NCI-H2081 treated with DMSO at 0.1 percent for 48 hours (cell line): ENCODE results near the gene SORBS1.

ENCODE experiments used
- DNase-seq: peaks from one replicate; lab custom pipeline; 2025; lab: John Stamatoyannopoulos, UW

The SORBS1 gene

DNA sequence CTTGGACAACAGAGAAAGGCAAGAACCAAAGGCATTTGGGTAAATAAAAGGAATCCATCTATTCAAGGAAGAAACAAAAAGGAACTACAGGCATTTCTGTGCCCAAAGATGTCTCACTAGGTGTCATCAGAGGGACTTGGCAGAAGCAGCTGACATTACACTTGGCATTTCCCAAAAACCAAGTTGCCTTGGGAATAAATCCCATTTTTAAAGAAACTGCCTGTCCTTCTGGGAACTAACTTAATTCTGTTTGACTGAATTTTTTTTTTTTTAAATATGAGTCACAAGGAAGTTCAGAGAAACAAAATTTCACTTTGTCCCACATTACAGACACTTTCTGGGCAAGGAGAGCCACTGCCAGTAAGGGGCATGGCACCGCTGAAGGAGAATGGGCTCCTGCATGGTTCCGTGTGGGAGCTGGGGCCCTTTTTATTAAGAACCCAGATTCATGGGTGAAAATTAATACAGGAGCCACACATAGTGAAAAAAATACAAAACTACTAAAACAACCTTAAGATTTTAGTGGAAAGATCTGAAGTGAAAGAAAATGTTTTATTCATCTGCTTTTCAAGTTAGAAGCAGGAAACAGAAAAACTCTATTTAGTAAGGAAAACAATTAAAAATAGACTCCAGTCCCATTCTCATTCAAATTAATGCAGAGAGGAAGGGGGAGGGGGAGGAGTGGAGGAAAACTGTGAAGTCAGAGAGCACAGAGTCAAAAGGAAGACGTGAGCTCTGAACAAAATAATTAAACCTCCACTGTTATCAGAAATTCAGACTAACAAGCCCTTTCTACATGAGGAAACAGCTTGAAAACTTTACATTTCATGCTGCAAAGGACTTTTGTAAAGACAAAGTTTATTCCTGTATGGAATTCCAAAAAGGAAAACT, 151.9 kb downstream of the SORBS1 start:
- DNase-seq: no peak

DNA sequence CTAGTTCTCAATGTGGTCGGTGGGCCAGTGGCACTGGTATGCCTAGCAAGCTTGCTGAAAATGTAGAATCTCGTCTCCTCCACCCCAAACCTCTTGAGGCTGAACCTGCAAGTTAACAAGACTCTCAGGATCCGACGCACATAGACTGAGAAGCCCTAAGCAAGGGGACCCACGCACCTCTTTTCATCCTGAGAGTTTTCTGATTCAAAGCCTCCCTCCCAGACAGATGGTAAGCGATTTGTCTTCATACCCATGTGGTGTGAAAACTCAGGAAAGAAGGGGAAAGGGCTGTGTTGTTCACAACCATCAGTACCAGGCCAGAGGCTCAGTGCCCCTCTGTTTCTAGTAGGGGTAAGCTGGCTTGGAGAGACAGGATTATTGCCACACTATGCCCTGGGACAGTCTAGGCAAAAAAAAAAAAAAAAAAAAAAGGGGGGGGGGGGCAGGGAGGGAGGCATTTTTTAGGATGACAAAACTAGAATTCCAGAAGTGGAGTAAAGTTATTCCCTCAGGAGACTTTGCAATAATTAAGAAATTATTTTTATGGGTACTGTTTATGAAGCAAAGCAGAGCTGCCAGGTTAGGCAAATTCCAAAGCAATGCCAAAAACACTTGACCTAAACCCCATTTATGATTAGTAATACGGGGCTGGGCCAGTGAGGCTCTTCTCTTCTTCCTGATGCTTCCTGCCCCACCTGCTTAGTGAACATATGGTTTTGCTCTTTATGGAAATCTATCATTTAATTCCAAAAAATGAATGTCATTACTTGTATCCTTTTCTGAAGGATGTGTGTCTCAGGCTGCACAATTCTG, 152.8 kb downstream of the SORBS1 start:
- no peak for DNase-seq

DNA sequence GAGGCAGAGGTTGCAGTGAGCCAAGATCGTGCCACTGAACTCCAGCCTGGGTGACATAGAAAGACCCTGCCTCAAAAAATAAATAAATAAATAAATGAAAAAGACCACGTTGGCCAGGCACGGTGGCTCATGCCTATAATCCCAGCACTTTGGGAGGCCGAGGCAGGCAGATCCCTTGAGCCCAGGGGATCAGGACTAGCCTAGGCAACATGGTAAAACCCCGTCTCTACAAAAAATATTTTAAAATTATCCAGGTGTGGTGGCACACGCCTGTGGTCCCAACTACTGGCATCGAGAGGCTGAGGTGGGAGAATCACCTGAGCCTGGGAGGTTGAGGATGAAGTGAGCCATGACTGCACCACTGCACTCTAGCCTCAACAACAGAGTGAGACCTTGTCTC, 153.6 kb downstream of the SORBS1 start:
- DNase-seq: no peak

DNA sequence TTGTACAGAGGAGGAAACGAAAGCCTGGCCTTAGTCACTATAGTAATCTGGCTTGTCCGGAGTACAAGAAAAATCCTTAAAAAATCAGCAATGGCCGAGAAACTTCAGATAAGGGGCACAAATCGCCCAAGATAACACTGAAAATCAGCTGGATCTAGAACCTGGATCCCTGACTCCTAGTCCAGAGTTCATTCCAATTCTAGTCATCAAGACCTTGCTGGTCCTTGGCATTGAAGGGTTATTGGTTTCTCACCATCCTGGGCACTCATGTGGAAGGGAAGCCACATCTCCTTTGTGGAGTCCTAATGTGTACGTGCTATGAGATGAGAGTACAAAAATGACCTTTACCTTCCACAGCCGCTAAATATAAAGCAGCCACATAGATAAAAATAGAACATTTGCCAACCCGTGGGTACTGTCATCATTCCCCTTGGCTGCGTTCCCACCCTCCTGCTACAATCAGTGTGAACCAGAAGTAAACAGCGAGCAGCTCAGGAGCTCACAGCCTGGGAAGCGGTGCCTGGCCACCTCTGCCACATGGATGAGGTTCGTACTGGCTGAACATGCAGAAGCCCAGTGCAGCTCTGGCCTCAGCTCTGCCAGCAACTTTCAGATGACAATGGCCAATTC, 154.4 kb downstream of the SORBS1 start:
- peak; percentile 2 for DNase-seq

DNA sequence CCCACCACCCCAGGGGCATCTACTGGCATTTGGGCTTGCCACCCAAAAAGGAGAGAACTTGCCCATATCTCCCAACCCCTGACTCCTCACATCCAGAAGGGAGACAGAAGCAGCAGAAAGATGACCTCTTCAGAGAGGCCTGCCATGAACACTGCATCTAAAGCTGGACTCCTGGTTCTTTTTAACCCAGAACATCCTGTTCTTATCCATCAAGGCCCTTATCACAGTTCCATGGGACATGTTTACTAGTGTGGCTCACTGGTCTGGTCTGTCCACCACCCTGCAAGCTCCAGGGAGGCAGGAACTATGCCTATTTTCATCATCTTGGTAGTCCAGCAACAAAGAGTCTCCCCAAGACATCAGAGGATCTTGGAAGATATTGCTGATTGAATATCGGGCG, 155.5 kb downstream of the SORBS1 start:
- DNase-seq: no peak

DNA sequence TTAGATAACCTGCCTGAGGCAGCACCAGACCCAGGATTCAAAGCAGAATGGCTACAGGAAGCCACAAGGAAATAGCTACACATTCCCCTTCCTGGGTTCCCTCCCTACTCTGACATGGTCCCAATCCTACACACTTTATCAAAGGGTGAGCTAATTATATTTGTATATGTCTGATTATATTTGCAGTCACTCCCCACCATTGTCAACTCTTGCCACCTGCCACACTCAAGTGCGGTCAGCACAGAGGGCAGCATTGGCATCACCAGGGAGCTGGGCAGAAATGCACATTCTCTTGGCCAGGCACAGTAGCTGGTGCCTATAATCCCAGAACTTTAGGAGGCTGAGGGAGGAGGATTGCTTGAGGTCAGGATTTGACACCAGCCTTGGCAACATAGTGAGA, 156.3 kb downstream of the SORBS1 start:
- DNase-seq: no peak

DNA sequence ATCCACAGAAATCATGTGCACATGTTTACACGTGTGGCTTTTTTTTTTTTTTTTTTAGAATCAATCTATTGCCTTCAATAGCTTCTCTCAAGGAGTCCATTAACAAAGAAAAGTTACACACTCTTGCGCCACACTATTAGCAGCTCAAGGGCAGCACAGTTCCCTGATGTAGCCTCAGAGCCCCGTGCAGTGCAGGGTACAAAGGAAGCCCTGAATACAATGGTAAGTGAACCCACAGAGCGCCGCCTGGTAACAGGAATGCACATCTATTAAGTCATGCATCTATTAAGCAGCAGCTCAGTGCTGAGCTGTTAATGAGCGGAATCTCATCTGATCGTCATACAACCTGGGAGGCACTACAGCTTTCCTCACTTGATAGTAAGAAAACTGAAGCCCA, 156.7 kb downstream of the SORBS1 start:
- DNase-seq: no peak

DNA sequence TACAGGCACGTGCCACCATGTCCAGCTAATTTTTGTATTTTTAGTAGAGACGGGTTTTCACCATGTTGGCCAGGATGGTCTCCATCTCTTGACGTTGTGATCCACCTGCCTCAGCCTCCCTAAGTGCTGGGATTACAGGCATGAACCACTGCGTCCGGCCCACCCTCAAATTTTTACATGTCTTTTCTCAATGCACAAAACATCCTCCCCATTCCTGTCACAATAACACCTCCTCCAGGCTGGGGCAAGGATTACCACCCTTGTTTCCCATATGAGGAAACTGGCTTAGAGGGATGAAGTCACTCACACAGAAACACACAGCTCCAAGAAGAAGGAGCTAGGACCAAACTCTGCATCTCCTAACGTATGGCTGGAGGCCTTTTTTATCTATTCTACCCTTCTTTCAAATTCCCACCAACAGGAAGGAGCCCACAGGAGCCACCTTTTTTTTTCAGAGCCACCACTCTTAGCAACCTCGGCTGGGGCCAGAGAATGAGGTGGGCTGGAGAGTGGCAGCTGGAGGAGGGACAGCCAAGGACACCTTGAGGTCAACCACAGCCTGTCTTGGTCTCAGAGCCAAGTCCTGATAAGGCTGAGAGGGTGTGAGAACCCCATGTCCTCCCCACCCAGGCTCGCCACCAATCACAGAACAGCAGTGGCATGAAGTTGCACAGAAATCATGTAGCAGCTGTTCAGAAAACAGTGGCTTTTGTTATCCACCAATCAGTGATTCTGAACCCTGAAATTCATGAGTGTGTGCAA, 157.3 kb downstream of the SORBS1 start:
- no peak for DNase-seq

DNA sequence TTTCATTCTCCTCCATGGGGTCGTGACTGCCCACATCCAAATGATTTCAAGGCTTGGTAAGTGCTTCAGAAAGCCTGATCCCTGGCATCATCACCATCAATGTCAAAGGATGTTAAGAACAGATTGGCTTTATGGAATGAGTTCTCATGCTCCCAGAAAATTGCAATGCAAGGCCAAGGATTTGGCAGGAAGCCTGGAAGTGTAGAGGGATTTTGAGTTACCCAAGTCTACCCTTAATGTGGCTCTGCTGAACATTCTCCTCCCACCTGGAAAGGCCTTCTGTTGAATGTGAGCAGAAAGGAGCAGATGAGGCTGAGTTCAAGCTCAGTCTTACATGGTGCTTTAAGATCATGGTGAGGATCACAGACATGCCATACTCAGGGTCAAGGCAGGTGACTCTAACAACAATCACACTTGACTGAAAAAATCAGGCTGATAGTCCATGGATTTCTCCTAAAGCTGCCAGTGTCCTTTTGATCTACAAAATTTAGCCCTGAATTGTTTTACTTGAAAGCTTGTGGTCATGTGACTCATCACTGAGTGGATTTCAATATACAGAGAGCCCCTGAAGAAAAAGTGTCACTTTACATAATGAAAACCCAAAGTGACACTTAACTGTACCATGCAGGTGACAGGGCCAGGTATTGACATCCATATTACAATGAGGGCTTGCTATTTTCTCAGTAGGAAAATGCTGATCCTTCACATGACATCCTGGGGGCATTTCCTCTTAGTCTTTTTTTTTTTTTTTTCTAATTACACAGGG, 159.3 kb downstream of the SORBS1 start:
- DNase-seq: no peak

DNA sequence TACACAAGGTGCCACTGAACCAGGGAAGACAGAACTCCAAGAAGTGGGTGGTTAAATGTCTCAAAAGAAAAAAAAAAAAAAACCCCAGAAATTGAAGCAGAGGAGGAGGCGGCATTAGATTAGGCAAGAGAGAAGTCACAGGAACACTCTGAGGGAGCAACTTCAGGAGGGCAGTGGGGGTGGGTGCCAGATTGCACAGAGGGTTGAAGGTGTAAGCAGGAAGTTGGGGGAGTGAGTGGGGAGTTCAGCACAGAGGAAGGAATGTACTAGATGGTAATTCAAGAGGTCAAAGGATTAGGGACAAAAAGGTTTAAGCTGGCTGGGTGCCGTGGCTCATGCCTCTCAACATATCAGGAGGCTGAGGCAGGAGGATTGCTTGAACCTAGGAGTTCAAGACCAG, 160.4 kb downstream of the SORBS1 start:
- no peak for DNase-seq

DNA sequence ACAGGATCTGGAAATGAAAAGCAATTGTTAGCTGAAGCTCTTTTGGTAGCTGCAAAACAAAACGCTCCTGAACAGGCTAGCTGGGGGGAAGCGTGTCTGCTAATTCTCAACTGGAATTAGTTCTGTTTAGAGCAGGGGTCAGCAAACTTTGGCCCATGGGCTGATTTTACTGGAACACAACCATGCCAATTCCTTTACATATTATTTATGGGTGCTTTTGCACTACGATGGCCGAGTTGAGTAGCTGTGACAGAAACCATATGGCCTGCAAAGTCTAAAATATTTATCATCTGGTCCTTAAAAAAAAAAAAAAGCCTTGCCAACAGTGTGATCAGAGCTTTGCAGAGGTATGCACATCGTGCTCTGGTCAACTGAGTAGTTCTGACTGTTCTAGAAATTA, 162.0 kb downstream of the SORBS1 start:
- no peak for DNase-seq

DNA sequence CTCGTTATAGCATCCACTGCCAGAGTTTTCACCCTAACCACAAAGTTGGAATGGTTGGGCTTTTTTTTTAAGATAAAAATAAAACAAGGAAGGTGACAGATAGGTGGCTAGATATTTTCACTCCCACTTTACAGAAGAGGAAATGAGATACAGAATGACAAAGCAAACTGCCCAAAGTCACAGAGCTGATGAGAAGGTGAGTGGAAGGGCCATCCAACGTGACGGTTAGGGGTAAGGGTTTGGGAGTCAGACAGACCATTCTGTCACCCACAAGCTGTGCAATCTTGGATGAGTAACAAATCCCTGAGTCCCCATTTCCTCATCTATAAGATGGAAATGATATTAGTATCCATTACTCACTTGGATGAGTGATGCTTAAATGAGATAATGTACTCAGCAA, 163.4 kb downstream of the SORBS1 start:
- DNase-seq: no peak

DNA sequence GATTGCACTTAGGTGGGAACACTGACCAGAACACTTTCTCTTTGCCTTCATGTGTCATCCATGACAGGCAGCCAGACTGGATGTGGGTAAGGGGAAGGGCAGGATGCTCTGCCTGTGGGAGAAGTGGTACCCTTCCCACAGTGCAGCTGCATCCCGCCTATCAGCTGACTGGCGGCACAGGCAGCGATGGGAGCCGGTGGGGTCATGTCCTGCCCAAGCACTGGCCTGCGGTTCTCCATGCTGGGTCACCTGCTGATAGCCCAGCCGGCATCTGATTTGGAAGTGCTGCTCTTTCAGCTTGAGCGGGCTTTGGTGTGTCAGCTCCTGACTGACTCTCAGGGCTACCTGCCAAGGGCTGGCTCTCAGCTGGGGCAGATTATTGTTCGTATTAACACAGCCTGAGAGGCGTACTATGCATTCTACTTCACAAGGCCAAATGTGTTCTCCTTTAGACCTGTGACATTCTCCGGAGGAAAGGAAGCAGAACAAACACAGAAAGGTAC, 165.2 kb downstream of the SORBS1 start:
- DNase-seq: no peak

DNA sequence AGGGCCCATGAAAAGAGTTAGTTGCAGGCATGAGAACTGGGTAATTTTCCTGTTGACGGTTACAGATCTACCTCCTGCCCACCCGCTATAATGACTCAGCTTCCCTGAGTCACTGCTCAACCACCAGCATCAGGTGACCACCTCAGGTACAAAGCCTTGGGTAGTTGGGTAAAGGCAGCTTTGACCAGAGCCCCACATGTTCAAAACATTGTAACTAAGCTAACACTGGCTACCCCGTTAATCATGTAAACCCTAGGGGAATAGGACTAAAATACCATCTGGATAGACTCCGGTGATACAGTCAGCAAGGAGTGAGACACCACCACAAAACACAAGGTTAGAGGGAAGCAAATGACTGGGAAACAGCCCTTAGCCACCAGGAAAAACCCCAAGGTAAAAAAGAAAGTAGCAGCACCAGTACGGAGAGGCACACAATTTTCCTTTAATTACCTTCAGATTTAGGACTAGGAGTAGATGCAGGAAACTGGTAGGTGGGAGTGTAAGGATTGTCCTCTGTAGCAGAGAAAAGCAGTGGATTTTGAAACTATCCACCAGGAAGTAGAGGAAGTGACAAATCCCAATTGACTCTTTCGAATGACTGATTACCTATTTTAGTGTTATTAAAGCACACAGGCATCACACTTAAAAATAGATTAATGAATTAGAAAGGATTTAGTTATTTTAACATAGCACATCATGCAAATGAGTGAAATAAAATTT, 166.8 kb downstream of the SORBS1 start:
- DNase-seq: no peak

DNA sequence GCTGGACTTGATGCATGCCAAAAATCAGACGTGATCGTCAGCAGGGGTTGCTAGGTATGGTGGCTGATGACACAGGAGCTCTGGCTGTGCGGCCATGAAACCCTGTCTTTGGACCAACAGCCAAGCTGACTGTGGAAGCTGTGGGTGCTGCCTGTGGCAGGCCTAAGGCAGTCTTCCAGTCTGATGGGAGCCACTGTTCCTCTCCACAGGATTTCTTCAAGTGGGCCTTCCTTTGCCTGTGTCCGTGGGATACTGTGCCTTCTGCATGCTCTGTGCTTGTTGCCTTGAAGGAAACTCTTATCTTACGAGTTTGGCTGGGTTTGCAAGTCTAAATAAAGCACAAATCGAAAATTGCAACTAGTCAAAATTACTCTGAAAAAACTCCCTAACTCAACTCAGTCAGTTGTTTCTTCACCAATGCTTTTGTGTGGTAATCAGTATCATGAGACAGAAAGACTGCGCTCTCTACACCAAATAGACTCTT, 168.4 kb downstream of the SORBS1 start:
- no peak for DNase-seq

DNA sequence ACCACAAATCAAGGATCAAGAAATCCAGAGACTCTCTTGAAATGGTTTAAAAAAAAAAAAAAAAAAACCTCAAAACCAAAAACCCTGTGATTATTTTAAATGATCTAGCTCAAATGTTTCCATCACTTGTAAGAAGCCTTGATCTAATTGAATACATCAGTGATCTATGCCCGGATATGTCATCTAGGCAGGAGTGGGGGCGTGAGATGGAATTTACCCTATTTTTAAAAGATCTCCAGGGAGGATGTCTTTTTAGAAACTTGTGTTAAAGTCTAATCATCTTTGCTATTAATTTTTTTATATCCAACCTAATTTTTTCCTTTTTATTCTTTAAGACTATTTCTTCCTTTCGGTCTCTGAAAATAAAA, 169.0 kb downstream of the SORBS1 start:
- no peak for DNase-seq

DNA sequence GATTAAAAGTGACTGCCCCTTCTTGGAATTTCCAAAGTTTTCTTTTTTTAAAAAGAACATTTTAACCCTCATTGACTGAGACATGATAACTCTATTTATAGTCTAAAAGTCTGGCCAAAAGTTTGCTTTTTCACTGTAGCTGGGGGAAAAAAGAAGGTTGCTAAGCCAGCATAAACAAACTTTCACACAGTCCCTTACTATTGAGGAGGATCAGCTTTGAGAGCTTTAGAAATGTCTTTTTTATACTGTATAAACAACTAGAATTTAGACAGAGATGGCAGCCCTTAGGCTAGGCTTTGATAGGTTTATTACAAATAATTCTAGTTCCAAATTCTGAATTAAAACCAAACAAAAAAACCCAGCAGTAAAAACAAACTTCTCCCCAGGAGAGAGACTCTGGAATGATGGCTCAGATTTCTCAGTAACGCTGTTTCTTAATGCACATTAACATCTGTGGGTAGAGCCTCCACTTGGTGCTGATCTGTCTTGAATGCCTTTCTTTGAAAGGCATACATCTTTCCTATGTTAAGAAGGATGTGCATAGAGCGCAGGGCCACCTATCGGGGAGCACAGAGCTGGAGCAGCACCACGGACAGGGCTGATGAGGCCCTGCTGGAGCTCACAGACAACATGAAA, 169.5 kb downstream of the SORBS1 start:
- DNase-seq: no peak

DNA sequence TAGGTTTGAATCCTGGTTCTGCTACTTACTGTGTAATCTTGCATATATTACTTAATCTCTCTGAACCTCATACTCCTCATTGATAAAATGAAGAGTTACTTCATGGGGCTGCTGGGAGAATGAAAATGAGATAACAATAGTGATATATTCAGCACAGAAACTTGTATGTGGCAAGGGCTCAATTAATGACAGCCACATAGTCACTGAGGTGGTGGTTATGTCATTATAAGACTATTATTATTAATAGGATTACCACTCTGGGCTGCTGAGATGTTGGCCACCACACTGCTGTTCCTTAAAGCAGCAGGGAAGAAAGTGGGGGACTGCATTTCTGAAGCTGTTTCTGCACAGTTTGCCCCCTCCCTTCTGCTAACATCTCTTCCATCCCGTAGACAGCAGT, 170.0 kb downstream of the SORBS1 start:
- no peak for DNase-seq

DNA sequence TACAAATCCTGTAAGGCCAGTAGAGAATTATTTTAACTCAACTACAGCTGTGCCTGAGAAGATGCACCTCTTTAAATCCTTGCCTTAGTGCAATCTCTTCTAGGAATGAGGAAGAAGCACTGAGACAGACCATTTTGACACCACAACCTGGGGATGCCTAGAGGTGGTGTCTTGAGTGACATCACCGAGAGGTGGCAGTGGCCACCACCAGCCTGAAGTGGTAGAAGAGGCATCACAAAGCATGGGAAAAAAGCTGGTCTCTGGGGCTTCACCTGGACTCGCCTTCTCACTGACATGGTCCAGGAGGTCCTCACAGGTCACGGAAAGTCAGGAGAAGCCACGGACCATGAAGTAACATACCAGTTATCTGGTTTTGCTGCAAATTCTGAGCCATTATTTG, 171.2 kb downstream of the SORBS1 start:
- DNase-seq: no peak

DNA sequence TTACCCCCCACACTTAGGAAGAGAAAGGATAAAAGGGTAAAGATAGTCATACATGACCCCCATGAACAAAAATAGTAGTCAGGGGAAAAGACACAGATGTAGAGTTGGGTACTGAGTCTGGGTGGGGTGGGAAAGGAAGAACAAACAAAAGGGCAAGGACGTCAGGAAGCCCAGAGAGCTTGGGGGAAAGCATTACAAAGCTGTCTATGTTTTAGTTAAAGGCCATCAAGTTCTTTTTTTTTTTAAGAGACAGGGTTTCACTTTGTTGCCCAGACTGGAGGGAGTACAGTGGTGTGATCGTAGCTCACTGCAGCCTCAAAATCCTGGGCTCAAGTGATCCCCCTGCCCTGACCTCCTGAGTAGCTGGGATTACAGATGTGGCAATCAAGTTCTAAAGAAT, 172.0 kb downstream of the SORBS1 start:
- DNase-seq: no peak
